HCT116 (cell line): ENCODE measurements around the gene FAM151A. TPM values are rescaled to one million over a fixed set of nuclear protein-coding genes. Genes with fewer than 3 reads are reported as not detected.

Experiments
- ATAC-seq: fragments of 200-7000 bp; cut with Tn5 transposase; 2 replicates; pipeline ENCODE4 v1.9.1; 2020; ENCODE audit warnings: mild to moderate bottlenecking, moderate library complexity
- BruUV-seq: library from RNA; stranded (reverse); fragments of 400-500 nt; replicated peaks from 2 replicates; lab custom pipeline; 2021; lab: Mats Ljungman, UMichigan
- CTCF ChIA-PET: fragments of 300-600 bp; sonication (Branson Sonifier 250); formaldehyde crosslinking; loops from one replicate; lab custom pipeline; 2021; ENCODE audit warnings: antibody characterized with exemption; lab: Charles Lee
- POLR2A ChIA-PET: fragments of 300-600, 350-600 bp; sonication (Branson Sonifier 250); formaldehyde crosslinking; loops from one replicate; lab custom pipeline; 2021; ENCODE audit warnings: antibody characterized with exemption; lab: Charles Lee
- RAD21 ChIA-PET, 2 experiments: fragments of 300-600 bp; sonication (Branson Sonifier 250); formaldehyde crosslinking; loops; one replicate each; lab custom pipeline; 2023; ENCODE audit warnings: low total read pairs in 2 of 2; ENCODE audit not compliant: uncharacterized antibody in 2 of 2, unreplicated experiment in 2 of 2, low non-redundant PET in 1 of 2; lab: Charles Lee
- DNase-seq: peaks from one replicate; pipeline ENCODE4 v3.0.0-alpha.2; 2010; ENCODE audit warnings: low read depth, low spot score
- H2AFZ ChIP-seq: fragments of 200-600 bp; shearing (Covaris generic), sonication (generic); 2 replicates; pipeline ENCODE4 v1.6.1; 2017; ENCODE audit warnings: low read depth, mixed run types, mixed read lengths, antibody characterized with exemption, low read length; ENCODE audit not compliant: poor library complexity, severe bottlenecking
- H3K27ac ChIP-seq: 2 replicates; pipeline ENCODE4 v1.5.1; 2012; ENCODE audit warnings: low read depth, low read length
- H3K27me3 ChIP-seq: fragments of 200-600 bp; sonication (generic); 2 replicates; pipeline ENCODE4 v1.6.1; 2016; ENCODE audit warnings: mixed run types, low read length, mixed read lengths; ENCODE audit not compliant: insufficient read depth
- H3K36me3 ChIP-seq, 2 experiments: fragments of 200-500 bp in 1 of 2; fragments of 200-600 bp in 1 of 2; sonication (Bioruptor generic) in 1 of 2; sonication (generic) in 1 of 2; 2 replicates each; pipeline versions ENCODE4 v1.5.1 to v1.6.1; 2014 to 2016; ENCODE audit warnings: low read length in 2 of 2, inconsistent platforms in 1 of 2, mixed read lengths in 1 of 2, mixed run types in 1 of 2; ENCODE audit not compliant: insufficient read depth in 2 of 2, control insufficient read depth in 1 of 2
- H3K4me1 ChIP-seq, 2 experiments: fragments of 200-600 bp in 1 of 2; sonication (generic) in 1 of 2; 2 replicates each; pipeline versions ENCODE4 v1.5.1 to v1.6.1; 2012 to 2017; ENCODE audit warnings: low read length in 2 of 2, inconsistent platforms in 1 of 2, mild to moderate bottlenecking in 1 of 2, mixed read lengths in 1 of 2, mixed run types in 1 of 2, moderate library complexity in 1 of 2; ENCODE audit not compliant: insufficient read depth in 2 of 2, control insufficient read depth in 1 of 2
- H3K4me2 ChIP-seq: fragments of 200-600 bp; sonication (generic); 2 replicates; pipeline ENCODE4 v1.6.1; 2017; ENCODE audit warnings: mixed run types, low read length, mixed read lengths
- H3K4me3 ChIP-seq, 2 experiments: fragments of 200-600 bp in 1 of 2; sonication (generic) in 1 of 2; replicated peaks in 1 of 2; 2 replicates each; pipeline ENCODE4 v1.5.1; 2011 to 2016; ENCODE audit warnings: low read length in 2 of 2, control low read depth in 1 of 2, low read depth in 1 of 2, mild to moderate bottlenecking in 1 of 2, mixed read lengths in 1 of 2, mixed run types in 1 of 2
- H3K79me2 ChIP-seq: fragments of 200-600 bp; sonication (generic); 2 replicates; pipeline ENCODE4 v1.6.1; 2017; ENCODE audit warnings: mild to moderate bottlenecking, mixed run types, low read length, moderate library complexity, mixed read lengths; ENCODE audit not compliant: insufficient read depth
- H3K9ac ChIP-seq: fragments of 200-600 bp; sonication (generic); 2 replicates; pipeline ENCODE4 v1.6.1; 2016; ENCODE audit warnings: low read length, mixed read lengths
- H3K9me2 ChIP-seq: fragments of 200-600 bp; sonication (generic), shearing (Covaris generic); 2 replicates; pipeline ENCODE4 v1.6.1; 2017; ENCODE audit warnings: mixed run types, mild to moderate bottlenecking, moderate library complexity; ENCODE audit not compliant: insufficient read depth
- H3K9me3 ChIP-seq, 2 experiments: fragments of 200-500 bp in 1 of 2; fragments of 200-600 bp in 1 of 2; sonication (Bioruptor generic) in 1 of 2; sonication (generic) in 1 of 2; 2 replicates each; pipeline ENCODE4 v1.6.1; 2014 to 2017; ENCODE audit warnings: low read length in 2 of 2, mixed read lengths in 2 of 2, inconsistent platforms in 1 of 2, low read depth in 1 of 2, mild to moderate bottlenecking in 1 of 2, mixed run types in 1 of 2, moderate library complexity in 1 of 2; ENCODE audit not compliant: control insufficient read depth in 1 of 2, insufficient read depth in 1 of 2
- H4K20me1 ChIP-seq: fragments of 200-600 bp; sonication (generic), shearing (Covaris generic); 2 replicates; pipeline ENCODE4 v1.6.1; 2017; ENCODE audit warnings: mixed run types, mild to moderate bottlenecking, moderate library complexity; ENCODE audit not compliant: insufficient read depth
- CBX3 ChIP-seq: IDR thresholded peaks from 2 replicates; pipeline ENCODE4 v1.6.1; 2012; ENCODE audit warnings: low read depth
- CEBPB ChIP-seq: IDR thresholded peaks from 2 replicates; pipeline ENCODE4 v1.6.1; 2012; ENCODE audit warnings: low read depth
- EGR1 ChIP-seq: IDR thresholded peaks from 2 replicates; pipeline ENCODE4 v1.6.1; 2012; ENCODE audit warnings: low read depth
- ELF1 ChIP-seq: IDR thresholded peaks from 2 replicates; pipeline ENCODE4 v1.6.1; 2012; ENCODE audit warnings: low read depth, borderline replicate concordance
- EZH2 ChIP-seq: fragments of 200-600 bp; sonication (generic); IDR thresholded peaks from 2 replicates; pipeline ENCODE4 v1.6.1; 2017; ENCODE audit warnings: antibody characterized with exemption, mixed run types
- FOSL1 ChIP-seq: IDR thresholded peaks from 2 replicates; pipeline ENCODE4 v1.6.1; 2012; ENCODE audit warnings: low read depth
- JUND ChIP-seq: IDR thresholded peaks from 2 replicates; pipeline ENCODE4 v1.6.1; 2012
- POLR2A ChIP-seq: IDR thresholded peaks from 2 replicates; pipeline ENCODE4 v1.7.0; 2011; ENCODE audit warnings: borderline replicate concordance; ENCODE audit not compliant: insufficient read depth, insufficient read length; ENCODE audit errors: extremely low read depth
- POLR2AphosphoS5 ChIP-seq: IDR thresholded peaks from 2 replicates; pipeline ENCODE4 v1.6.1; 2011; ENCODE audit warnings: mild to moderate bottlenecking, low read depth, low read length, moderate library complexity
- RAD21 ChIP-seq: IDR thresholded peaks from 2 replicates; pipeline ENCODE4 v1.6.1; 2012; ENCODE audit warnings: low read depth, mild to moderate bottlenecking
- REST ChIP-seq: IDR thresholded peaks from 2 replicates; pipeline ENCODE4 v1.6.1; 2012; ENCODE audit warnings: low read depth
- SP1 ChIP-seq: IDR thresholded peaks from 2 replicates; pipeline ENCODE4 v1.6.1; 2012; ENCODE audit warnings: low read depth
- SRF ChIP-seq: IDR thresholded peaks from 2 replicates; pipeline ENCODE4 v1.6.1; 2012; ENCODE audit warnings: low read depth
- TCF7L2 ChIP-seq: IDR thresholded peaks from 2 replicates; pipeline ENCODE4 v1.7.0; 2011; ENCODE audit warnings: borderline replicate concordance, inconsistent platforms; ENCODE audit not compliant: insufficient read depth, insufficient read length; ENCODE audit errors: extremely low read depth
- YY1 ChIP-seq: IDR thresholded peaks from 2 replicates; pipeline ENCODE4 v1.6.1; 2011; ENCODE audit warnings: low read length, low read depth, moderate library complexity, mild to moderate bottlenecking; ENCODE audit not compliant: insufficient replicate concordance; ENCODE audit errors: extremely low read depth
- ZFX ChIP-seq: fragments of 450-650 bp; IDR thresholded peaks from 2 replicates; pipeline ENCODE4 v1.6.1; 2017
- ZNF274 ChIP-seq: fragments of 200-500 bp; sonication (Bioruptor generic); IDR thresholded peaks from 2 replicates; pipeline ENCODE4 v1.6.1; 2014; ENCODE audit warnings: mild to moderate bottlenecking, low read depth, low read length, inconsistent platforms
- intact Hi-C: fragments of 100-400 bp; cut with micrococcal nuclease; formaldehyde crosslinking; loops from 2 replicates; pipeline ENCODE4 v1.10.0; 2022
- total RNA-seq: library from RNA; stranded (reverse); gene quantifications from one replicate; pipeline ENCODE4 v1.2.1, GENCODE V29; 2021; ENCODE audit not compliant: unreplicated experiment
- TF ChIP-seq, protein P1 (sequence below), 3 experiments: fragments of 200-600 bp in 1 of 3; sonication (generic) in 1 of 3; IDR thresholded peaks in 2 of 3; conservative IDR thresholded peaks in 1 of 3; 2 replicates each; pipeline ENCODE4 v1.5.1; 2012 to 2017; ENCODE audit warnings: low read depth in 2 of 3, low read length in 2 of 3, antibody characterized with exemption in 1 of 3, borderline replicate concordance in 1 of 3, control low read depth in 1 of 3, mild to moderate bottlenecking in 1 of 3, mixed read lengths in 1 of 3, mixed run types in 1 of 3, moderate library complexity in 1 of 3; ENCODE audit not compliant: insufficient read depth in 1 of 3
- TF ChIP-seq, protein P2 (sequence below): IDR thresholded peaks from 2 replicates; pipeline ENCODE4 v1.6.1; 2011; ENCODE audit warnings: mild to moderate bottlenecking, low read length, moderate library complexity; ENCODE audit not compliant: insufficient replicate concordance; ENCODE audit errors: extremely low read depth

Gene FAM151A
- total RNA-seq, 1 experiment from 2014 or later, result not detected

DNA sequence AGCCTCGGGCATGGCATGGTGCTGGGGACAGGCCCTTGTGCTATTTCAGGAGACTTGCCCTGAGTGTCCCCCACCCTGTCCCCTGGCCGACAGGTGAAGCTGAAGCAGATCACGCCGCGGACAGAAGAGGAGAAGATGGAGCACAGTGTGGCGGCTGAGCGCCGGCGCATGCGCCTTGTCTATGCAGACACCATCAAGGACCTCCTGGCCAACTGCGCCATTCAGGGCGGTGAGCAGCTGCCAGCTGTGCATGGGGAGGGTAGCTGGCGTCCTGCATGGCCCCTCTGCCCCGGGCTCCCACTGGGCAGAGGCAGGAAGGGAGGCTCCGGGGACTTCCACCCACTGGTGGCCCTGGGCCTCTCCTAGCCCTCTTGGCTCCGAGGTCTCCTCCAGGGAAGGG lies 28.9 kb downstream of the FAM151A start:
- CTCF ChIA-PET, result no interaction called here
- Histone ChIP-seq H4K20me1 (no peaks in the 10 kb centered on the region), H3K4me3 (no peak overlapping the region), H3K9me3 (no peaks in the 10 kb centered on the region), H2AFZ (no peak overlapping the region), H3K36me3 (peaks cover 8 to 10% of the 10 kb centered on the region in 2 experiments; a peak in 3 of 4 replicates), H3K9me2 (no peaks in the 10 kb centered on the region), H3K79me2 (no peaks in the 10 kb centered on the region), H3K27ac (no peak overlapping the region)
- BruUV-seq, result no TSS peak
- ATAC-seq, result no peak
- DNase-seq, result no peak
- intact Hi-C loops, result no loop called here
- TF ChIP-seq YY1 (no peak), POLR2AphosphoS5 (no peak), SP1 (no peak), SRF (no peak), CBX3 (no peak), EZH2 (no peak), TCF7L2 (no peak), JUND (no peak), ZFX (no peak), POLR2A (no peak), CEBPB (no peak), ZNF274 (no peak), RAD21 (no peak), ELF1 (no peak), FOSL1 (no peak), REST (no peak), EGR1 (no peak)
- TF ChIP-seq, protein P1, sequence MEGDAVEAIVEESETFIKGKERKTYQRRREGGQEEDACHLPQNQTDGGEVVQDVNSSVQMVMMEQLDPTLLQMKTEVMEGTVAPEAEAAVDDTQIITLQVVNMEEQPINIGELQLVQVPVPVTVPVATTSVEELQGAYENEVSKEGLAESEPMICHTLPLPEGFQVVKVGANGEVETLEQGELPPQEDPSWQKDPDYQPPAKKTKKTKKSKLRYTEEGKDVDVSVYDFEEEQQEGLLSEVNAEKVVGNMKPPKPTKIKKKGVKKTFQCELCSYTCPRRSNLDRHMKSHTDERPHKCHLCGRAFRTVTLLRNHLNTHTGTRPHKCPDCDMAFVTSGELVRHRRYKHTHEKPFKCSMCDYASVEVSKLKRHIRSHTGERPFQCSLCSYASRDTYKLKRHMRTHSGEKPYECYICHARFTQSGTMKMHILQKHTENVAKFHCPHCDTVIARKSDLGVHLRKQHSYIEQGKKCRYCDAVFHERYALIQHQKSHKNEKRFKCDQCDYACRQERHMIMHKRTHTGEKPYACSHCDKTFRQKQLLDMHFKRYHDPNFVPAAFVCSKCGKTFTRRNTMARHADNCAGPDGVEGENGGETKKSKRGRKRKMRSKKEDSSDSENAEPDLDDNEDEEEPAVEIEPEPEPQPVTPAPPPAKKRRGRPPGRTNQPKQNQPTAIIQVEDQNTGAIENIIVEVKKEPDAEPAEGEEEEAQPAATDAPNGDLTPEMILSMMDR (IDR thresholded peaks at IDR 0.05 in 2 of 3, conservative IDR thresholded peaks at IDR 0.05 in 1 of 3; ENCODE audit: borderline replicate concordance in 1 of 3, insufficient read depth in 1 of 3, low read depth in 2 of 3, low read length in 2 of 3), result no peak
- TF ChIP-seq, protein P2, sequence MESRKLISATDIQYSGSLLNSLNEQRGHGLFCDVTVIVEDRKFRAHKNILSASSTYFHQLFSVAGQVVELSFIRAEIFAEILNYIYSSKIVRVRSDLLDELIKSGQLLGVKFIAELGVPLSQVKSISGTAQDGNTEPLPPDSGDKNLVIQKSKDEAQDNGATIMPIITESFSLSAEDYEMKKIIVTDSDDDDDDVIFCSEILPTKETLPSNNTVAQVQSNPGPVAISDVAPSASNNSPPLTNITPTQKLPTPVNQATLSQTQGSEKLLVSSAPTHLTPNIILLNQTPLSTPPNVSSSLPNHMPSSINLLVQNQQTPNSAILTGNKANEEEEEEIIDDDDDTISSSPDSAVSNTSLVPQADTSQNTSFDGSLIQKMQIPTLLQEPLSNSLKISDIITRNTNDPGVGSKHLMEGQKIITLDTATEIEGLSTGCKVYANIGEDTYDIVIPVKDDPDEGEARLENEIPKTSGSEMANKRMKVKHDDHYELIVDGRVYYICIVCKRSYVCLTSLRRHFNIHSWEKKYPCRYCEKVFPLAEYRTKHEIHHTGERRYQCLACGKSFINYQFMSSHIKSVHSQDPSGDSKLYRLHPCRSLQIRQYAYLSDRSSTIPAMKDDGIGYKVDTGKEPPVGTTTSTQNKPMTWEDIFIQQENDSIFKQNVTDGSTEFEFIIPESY, result no peak
- TF ChIP-seq, all 23 proteins: peak for 0
- Histone ChIP-seq H3K4me1 (no peaks in the 10 kb centered on the region; a peak in 1 of 4 replicates), H3K27me3 (no peaks in the 10 kb centered on the region), H3K9ac (no peak overlapping the region), H3K4me2 (no peak overlapping the region)
- ChIA-PET RAD21 (no interaction called here), POLR2A (no interaction called here)
